Measurements from ENCODE around the gene NOLC1.

The NOLC1 gene

GRCh38 chr10:102151774-102152544 lies at the start of gene NOLC1:
Gene NOLC1, plus strand, starts transcription at chr10:102152389. Its CDS starts 22 bp downstream, at chr10:102152411.
- DNase-seq, result peak; percentile 99

- DNase-seq, result no peak
Observed at GRCh38 chr10:102102421-102102820, 49.8 kb upstream of the NOLC1 start.

- no peak for DNase-seq
Observed at GRCh38 chr10:102106998-102107397, 45.2 kb upstream of the NOLC1 start.

- DNase-seq, result no peak
Observed at GRCh38 chr10:102109166-102110116, 42.7 kb upstream of the NOLC1 start.

GRCh38 chr10:102111276-102111675 lies 40.9 kb upstream of the NOLC1 start:
- DNase-seq, result no peak

- no peak for DNase-seq
Observed at GRCh38 chr10:102112210-102112817, 39.9 kb upstream of the NOLC1 start.

GRCh38 chr10:102113261-102113955 lies 38.8 kb upstream of the NOLC1 start:
- no peak for DNase-seq

- peak; percentile 53 for DNase-seq
Observed at GRCh38 chr10:102113956-102114857, 38.0 kb upstream of the NOLC1 start.

GRCh38 chr10:102114861-102115618 lies 37.1 kb upstream of the NOLC1 start:
- DNase-seq, result peak; percentile 95

GRCh38 chr10:102115775-102116174 lies 36.4 kb upstream of the NOLC1 start:
- DNase-seq, result no peak

GRCh38 chr10:102116656-102117055 lies 35.5 kb upstream of the NOLC1 start:
- DNase-seq, result no peak

- DNase-seq, result peak; percentile 91
Observed at GRCh38 chr10:102117391-102118159, 34.6 kb upstream of the NOLC1 start.

GRCh38 chr10:102118867-102119266 lies 33.3 kb upstream of the NOLC1 start:
- peak; percentile 44 for DNase-seq

GRCh38 chr10:102119417-102120141 lies 32.6 kb upstream of the NOLC1 start:
- peak; percentile 81 for DNase-seq

GRCh38 chr10:102120142-102120990 lies 31.8 kb upstream of the NOLC1 start, which contains the start of gene LDB1:
Gene LDB1, minus strand, starts transcription at chr10:102120368. Its CDS starts 258 bp downstream, at chr10:102120110.
- DNase-seq, result peak; percentile 91

- DNase-seq, result peak; percentile 84
Observed at GRCh38 chr10:102120991-102121738, 31.0 kb upstream of the NOLC1 start.

GRCh38 chr10:102121739-102122372 lies 30.3 kb upstream of the NOLC1 start:
- DNase-seq, result peak; percentile 67

Measured in right hindlimb (tissue), 1 donor.